Activated CD4-positive, alpha-beta T cell treated with anti-CD3 and anti-CD28 coated beads for 1 hour (primary cell): Measurements from ENCODE around the gene VPS13C.
A peak's percentile ranks its signal among the peaks of the same experiment; 100 is the strongest.

ENCODE experiments used
- DNase-seq: peaks from one replicate; pipeline ENCODE4 v3.0.0-alpha.2; 2020

The VPS13C gene

DNA sequence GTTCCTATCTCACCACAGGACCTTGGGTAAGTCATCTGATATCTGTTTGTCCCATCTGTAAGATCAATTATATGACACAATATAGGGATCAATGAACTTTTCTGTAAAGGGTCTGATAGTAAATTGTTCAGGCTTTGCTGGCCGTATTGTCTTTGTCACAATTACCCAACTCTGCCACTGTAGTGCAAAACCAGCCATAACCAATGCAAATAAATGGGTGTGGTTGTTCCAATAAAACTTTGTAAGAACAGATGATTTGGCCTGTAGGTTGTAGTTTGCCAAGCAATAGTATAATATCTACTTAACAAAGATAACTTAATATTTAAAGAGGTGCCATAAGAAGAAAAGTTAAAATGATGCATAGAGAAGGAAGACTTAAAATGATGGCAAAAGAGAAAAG lies 210.8 kb downstream of the VPS13C start:
- no peak for DNase-seq

DNA sequence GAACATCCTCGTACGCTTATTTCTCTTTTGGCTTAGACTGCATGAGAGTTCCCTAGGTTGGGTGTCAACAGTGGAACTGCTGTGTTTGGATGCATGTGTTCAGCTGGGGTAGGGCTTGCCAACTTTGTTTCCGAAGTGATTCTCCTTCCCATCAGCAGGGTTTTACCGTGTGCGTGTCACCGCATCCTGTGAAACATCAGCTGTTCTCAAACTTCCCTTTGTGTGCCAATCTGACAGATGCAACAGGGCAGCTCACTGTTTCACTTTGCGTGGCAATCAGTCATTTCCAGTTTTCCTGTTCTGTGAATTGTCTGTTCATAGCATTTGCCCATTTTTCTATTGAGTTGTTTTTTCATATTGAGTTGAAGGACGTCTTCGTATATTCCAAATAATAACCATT lies 218.8 kb downstream of the VPS13C start:
- DNase-seq = no peak

DNA sequence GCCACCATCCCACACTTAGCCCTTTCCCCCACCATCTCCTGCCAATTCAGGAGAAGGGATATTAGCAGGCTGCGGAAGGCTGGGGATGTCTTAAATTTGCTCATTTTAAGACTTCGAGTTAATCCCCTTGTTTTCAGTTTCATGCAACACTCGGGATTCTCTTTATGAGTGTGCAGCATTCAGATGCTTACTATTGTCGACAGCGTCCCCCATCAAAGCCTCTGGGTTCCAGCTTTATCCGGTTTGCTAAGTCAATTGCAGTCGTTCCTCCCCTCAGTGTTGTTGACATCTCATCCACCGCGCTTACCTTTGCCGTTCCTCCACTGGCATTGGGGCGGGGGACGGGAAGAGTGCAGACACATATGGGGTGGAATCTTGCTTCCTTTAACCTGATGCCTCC lies 220.2 kb downstream of the VPS13C start:
- no peak for DNase-seq

DNA sequence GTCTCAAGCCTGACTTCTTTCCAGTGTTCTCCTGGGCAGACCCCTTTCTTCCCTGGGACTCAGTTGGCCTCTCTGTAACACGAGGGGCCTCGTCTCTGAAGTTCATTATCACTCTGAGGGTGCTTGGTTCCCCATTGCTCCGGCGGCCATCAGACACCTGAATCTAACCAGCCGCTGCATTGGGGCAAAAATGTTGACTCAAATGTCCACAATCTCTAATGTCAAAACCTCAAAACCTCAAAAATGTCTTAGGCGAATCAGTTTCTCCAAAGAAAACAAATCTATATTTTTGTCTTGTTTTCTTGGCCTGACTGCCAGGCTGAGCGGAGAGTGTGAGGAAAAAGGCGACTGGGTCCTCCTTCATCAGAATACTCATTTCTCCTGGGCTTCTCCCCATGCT lies 220.7 kb downstream of the VPS13C start:
- no peak for DNase-seq

DNA sequence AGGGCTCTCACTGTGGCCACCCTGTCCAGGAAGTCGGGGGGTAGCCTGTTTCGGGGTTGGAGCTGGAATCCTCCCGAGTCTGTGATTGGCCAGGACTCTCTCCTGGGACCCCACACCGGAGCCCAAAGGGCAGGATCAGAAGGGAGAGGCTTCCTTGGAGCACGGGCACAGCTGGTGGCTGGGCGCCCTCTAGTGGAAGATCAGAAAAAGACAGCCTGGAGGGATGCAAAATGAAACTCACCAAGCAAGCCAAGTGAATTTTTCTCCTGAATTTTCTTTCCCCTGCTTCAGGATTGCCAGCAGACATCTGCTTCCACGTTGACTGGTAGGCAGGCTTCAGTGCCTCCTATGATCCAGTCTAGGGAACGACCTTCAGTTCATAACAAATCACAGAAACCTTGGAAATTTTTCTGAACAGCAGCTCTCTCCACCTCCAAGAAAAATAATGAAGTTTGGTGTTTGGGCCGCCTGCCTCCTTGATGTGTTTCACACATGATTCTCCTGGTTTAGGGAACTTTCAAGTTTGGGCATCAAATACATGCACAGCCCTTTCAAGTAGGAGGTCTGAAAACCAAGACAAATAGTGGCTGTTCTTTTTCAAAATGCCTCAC lies 224.6 kb downstream of the VPS13C start:
- DNase-seq = peak; percentile 28

DNA sequence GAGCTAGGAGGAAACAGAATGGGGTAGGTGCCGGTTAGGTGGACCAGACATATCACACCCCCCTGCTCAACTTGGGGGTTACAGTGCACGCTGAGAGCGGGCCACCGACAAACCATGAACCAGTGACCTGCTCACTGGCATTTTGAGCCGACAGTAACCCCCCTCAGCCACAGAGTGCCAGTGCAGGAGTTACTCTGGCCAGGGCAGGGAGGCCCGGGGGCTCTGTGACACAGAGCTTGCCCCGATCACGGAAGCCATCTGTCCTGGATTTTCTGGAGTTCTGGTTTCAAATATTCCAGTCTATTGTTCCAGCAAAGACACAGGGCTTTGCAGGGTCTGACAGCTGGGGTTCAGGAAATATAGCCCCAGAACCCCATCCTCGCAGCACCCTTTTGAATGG lies 225.2 kb downstream of the VPS13C start:
- DNase-seq = no peak

DNA sequence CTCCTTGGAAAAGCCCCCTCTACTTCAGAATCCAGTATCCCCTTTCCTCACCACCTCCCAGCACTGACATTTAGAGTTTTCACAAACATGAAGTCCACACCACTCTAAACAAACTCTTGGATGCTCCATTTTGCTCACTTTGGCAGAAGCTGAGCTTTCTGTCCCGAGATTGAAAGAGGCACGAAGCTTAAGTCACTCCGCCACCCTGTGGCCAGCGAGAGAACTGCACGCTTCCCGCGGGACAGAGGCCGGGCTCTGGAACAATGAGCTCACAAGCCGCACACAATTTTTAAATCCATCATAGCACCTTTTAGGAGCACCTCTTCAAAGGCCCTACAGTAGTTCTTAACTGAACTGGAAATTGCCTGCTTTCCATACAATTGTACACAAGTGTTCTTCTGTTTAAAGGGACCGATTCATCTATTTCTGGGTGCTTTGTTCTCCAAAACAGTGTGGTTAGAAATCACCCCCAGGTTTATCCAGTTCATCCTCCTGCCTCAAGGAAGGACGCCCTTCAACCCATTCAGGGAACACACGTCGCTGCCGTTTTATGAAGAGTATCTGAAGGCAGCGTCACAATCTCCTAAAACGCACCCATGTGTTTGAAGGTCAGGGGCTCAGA lies 226.1 kb downstream of the VPS13C start:
- DNase-seq = peak; percentile 49

DNA sequence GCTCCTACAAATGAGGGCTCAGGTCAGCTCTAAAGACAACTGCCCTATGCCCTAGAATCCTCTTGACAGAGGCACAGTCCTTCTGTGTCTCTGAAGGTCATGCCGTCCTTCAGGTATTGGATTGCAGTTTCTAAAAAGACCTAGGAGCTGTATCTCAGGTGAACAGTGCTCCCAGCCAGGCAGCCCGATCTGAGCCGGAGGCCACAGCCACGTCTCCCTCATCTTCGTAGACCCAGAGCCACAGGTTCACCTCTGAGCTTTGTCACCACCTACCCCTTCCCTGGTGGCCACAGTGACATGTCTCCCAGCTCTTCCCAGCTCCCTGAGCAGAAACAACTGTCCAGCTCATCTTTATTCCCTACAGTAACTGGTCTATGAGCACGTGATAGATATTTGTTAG lies 228.0 kb downstream of the VPS13C start:
- DNase-seq = no peak

DNA sequence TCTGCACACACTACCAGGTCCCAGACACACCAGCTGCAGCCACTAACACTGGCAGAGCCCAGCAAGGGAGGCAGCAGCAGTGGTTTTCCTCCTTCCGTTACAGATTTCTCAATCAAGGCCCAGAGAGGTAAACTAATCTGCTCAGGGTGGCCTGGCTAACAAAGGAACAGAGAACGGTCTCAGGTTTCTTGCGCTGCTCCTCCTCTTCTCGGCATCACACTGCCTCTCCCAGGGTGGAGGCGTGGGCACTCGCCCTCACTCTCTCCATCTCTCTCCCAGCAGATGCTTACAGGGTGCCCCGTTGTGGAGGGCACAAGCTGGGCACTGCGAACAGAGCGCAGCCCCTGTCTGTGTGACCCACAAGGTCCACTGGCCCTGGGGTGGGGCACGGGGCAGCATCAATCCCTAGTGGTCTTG lies 228.7 kb downstream of the VPS13C start:
- no peak for DNase-seq

DNA sequence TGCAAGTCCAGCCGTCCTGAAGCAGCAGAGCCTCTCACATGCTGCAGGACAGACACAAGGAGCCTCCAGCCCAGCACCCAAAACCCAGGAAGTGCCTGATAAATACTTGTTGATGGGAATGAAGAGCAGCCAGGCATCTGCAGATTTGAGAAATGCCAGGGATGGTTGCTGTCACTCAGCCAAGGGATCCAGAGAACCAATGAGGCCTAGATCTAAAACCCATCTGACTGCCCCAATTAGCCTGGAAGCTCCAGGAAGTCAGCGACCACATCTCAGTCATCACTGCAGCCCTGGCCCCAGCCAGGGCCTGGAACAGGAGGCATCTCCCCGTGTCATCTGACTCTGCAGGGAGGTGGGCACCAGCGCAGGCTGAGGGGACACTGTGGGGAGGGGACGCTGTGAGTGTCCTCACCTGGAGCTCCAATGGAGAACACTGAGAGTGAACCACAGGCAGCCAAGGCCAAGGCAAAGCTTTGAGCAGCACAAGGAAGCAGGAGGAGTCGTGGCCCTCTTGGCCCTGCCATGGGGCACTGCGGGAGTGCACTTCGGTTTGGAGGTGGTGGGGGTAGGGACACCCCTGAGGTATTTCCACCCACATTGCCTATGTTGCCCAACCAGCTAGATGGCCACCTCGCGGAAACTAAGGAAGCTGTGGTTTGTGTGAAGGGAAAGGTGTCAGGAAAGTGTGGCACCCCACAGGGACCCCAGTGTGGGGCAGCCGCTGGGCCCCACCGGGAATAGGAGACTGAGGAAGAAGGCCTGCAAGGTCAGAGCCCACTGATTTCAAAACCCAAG lies 229.5 kb downstream of the VPS13C start:
- no peak for DNase-seq

DNA sequence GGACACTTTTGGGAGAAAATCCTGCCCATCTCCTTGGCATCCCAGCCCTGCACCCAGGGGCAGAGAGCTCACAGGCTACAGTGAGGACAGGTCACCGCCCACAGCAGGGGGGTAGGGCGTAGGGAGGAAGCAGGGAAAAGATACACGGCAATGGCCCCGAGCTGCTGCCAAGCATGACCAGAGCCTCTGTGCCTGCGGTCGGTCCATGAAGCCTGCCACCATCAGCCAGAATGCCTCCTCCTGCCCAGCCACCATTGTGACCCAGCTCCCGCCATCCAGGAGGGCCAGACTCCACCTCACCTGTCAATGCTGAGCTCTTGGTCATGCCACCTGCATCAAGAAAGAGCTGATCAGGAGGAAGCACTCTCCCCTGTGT lies 230.7 kb downstream of the VPS13C start:
- DNase-seq = no peak

DNA sequence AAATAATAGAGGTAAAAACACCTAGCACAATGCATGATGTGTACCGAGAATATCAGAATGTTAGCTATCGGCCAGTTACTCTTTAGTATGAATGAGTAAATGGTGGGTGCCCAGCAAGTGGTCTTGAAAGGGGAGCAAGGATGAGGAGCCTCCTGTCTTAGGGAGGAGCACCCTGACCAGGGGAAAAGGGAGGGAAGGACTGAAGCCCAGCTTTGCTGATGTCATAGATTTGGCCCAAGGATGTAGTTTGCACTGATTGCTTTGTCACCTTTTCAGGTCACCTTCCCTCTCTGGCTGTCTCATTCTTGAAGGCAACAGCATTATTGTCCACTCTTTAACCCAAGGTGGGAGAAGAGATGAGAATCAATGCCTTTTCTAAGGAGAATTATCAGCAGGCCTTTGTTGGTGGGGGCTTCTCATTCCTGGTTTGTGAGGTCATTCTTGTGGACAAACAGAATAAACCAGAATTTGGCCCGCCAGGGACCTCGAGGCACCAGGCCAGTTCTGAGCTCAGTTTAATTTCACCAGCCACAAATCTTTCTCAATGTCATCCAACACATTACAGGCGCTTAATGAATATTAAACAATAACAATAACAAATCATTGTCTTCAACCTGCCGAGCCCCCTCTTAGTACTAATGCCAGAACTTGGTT lies 231.3 kb downstream of the VPS13C start:
- DNase-seq = no peak

DNA sequence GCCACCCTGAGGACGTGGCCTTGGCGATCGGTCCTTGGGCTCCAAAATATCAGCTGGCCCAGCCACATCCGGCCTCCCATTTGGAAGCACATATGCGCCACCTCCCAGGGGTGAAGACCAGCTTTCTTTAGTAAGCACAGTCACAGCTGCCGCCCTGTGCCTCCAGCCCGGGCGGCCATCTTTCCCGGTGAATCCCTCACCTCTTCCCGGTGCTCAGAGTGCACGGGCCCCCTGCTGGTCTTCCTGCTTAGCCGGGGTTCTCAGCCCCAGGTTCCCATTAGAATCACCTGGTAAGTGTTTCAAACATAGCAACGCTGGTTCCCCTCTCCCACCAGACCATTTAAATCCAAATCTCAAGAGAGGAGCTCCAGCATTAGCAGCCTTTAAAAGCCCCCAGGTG lies 232.2 kb downstream of the VPS13C start:
- no peak for DNase-seq

DNA sequence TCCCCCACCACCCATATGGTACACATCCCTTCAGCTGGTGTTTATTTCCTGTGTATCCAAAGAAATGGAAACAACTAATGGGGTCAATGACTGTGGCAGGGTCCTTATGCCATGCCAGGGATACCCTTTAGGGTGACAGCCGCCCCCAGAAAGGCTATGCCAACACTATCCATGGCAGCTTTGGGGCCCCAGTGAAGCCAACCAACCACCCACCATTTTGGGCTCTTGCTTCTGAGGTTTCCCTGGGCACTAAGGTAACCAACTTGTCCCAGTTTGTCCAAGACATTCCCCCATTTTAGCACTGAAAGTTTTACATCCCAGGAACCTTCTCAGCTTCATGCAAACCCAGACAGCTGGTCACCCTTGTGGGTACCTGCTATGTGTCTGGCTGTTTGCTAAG lies 233.1 kb downstream of the VPS13C start:
- DNase-seq = no peak

DNA sequence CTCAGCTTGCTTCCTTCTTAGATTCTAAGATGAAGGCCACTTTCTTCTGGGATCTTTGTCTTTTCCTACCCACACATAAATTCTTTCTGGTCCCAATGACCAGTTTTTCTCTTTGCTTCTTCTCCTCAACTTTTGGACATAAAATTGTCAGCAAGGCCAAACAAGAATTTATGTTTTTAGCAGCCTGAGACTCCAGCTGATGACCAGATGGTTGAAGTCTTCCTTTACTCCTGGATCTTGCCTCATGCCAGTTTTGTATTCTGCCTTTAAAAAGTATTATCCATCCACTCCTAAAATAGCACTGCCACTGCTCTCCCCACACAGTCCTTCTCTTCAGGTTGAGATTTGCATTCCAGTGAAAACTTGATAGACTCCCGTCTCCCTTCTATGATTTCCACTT lies 236.0 kb downstream of the VPS13C start:
- DNase-seq = no peak

DNA sequence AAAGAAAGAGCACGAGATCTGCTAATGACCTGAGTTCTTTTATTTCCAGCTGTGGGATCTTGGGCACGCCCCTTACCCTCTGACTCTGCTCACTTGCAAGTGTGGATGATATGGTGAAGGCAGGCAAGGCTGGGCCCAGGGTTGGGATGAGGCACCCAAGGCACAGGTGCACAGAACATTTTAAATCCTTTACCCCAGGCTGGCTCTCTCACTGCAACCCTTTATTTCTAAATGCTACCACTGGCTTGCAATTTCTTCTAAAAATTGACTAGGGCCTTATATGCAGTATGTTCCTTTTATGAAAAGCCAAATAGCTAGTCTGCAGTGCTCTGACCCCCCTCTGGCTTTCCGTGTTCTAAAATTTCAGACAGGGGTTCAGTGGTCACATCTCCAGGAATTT lies 237.7 kb downstream of the VPS13C start:
- no peak for DNase-seq

DNA sequence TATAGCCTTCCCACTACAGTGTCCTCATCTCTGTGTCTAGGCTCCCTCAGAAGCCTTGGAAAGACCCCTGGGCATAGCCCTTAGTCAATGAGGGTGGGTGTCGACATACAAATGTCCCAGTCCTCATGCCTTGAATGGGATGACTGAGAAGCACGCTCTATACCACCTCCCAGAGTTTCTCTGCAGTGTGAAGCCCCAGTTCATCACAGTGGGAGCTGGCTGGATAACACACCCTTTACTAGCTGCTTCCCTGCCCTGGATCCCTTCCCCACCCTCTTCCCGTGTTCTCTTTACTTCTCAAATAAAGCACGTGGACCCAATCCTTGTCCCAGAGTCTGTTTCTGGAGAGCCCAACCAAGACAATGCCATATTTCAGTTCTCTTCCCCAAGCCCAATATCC lies 239.3 kb downstream of the VPS13C start:
- no peak for DNase-seq

DNA sequence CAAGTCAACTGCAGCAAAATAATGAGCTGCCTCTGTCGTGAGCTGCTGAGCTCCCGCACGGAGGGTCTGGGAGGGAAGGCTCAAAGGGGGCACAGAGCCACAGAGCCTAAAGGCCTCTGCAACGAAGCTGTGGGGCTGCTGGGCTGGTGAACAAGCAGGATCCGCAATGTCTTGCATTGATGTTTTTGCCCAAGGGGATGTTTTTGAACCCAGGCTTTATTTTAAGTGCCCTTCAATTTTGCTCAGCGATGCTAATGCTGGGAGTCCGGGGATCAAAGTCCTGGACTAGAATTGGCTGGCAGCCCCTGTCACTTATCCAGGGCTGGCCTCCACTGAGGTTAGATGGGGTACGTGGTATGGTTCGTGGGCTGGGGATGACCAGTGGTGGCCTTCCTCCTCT lies 240.0 kb downstream of the VPS13C start:
- no peak for DNase-seq

DNA sequence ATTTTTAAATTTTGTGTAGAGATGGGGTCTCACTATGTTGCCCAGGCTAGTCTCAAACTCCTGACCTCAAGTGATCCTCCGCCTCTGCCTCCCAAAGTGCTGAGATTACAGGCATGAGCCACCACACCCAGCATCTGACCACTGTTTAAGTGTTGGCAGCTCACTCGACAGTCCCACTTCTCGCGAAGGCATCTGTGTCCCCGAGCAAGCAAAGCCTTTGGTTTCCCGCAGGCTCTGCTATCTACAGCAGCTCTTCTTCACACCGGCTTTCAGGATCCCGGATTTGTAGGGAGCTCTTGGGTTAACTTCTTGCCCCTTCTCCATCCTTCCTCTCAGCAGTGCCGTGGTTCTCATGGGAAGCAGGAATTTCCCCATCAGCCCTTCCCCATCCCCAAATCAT lies 240.9 kb downstream of the VPS13C start:
- no peak for DNase-seq

DNA sequence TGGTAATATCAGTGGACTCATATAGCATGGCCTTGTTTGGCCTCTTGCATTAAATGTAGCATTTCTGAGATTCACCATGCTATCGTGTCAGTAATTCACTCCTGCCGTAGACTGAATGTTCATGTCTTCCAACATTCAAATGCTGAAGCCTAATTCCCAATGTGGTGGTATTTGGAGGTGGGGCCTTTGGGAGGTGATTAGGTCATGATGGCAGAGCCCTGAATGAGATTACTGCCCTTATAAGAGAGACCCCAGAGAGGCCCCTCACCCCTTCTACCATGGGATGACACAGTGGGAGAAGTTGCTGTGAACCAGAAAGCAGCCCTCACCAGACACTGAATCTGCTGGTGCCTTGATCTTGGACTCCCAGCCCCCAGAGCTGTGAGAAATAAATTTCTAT lies 241.4 kb downstream of the VPS13C start:
- DNase-seq = no peak

DNA sequence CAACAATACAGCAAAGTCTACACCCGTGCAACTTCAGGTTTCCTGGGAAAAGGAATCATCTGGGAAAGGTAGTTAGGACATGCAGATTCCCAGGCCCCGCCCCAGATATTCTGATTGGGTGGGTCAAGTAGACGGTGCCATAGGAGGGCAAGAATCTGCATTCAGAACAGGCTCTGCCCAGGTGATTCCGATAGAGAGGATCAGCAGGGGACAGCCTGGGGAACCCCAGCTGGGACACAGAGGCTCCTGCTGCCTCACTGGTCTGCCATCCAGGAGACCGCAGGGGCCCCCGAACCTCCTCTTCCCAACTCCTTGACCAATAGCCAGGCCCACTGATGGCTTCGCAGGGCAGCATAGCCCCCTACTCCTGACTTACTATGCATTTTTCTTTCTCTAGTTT lies 243.4 kb downstream of the VPS13C start:
- no peak for DNase-seq

DNA sequence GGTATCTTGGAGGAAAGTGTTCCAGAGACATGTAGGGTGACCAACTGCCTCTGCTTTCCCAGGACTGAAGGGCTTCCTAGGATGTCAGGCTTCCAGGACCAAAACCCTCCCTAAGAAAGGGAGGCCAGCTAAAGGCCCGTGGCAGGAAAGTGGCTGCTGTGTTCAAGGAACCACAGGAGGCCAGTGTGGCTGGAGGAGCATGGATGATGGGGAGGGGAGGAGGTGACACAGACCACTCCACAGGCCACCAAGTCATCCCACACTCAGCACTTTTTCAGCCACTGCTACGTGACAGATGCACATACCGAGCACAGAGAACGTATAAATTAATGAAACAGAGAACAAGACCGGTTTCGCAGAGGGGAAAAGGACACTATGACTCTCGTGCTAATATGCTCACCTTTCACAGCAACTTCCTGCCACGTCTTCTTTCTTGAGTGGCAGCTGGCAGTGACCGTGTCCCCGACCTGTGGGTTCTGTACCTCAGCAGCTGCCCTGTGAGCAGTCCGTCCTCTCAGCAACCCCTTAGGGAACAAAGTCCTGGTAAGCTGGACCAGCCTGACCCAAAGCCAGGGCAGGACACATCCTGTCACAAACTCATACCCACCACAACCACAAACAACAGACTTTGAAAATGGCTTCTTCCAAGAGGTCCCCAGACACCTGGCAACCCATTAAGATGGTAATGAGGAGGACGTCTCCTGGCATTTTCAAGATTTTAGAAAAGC lies 244.7 kb downstream of the VPS13C start:
- no peak for DNase-seq

DNA sequence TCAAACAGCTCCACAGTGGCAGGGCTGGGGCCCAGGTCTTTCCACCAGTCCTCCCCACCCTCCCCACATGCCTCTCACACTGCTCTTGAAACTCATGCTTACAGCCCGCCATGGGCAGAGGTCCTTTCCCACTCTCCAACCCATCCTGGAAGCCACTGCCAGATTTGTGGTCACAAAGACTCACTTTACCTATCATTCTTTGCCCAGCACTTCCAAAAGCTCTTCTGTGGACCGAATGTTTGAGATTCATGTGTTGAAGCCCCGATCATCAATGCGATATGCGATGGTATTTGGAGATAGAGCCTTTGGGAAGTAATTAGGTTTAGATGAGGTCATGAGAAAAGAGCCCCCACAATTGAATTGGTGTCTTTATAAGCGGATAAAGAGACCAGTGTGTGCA lies 247.8 kb downstream of the VPS13C start:
- no peak for DNase-seq
